Natural killer cell treated with Interleukin-12 subunit alpha and Interleukin-12 subunit beta and Interleukin-15 and Interleukin-18, amount 100 ng/mL, for 72 hours (primary cell): ENCODE data around the gene SPATA13. TPM values are rescaled to one million over a fixed set of nuclear protein-coding genes. Genes with fewer than 3 reads are reported as not detected.

Experiments used
- ATAC-seq, 2 donors: fragments of 150-1000 bp; cut with Tn5 transposase in 1 of 2; sonication (Bioruptor Pico), chemical (Tn5 transposase) in 1 of 2; 2 replicates each; pipeline ENCODE4 v1.10.0; 2021
- DNase-seq: peaks from one replicate; pipeline ENCODE4 v3.0.0; 2022; ENCODE audit warnings: low spot score
- H3K27ac Mint-ChIP-seq, 2 donors: 1 replicate in 1 of 2; 2 replicates in 1 of 2; pipeline ENCODE4 v1.8.0; 2022; ENCODE audit warnings: mixed read lengths in 2 of 2, mild to moderate bottlenecking in 1 of 2, moderate library complexity in 1 of 2
- H3K27me3 Mint-ChIP-seq, 2 donors: 1 replicate in 1 of 2; 2 replicates in 1 of 2; pipeline ENCODE4 v1.8.0; 2022; ENCODE audit warnings: mixed read lengths in 2 of 2
- H3K36me3 Mint-ChIP-seq: one replicate; pipeline ENCODE4 v1.8.0; 2022; ENCODE audit warnings: mixed read lengths
- H3K4me1 Mint-ChIP-seq, 2 donors: 1 replicate in 1 of 2; 2 replicates in 1 of 2; pipeline ENCODE4 v1.8.0; 2022; ENCODE audit warnings: low read depth in 2 of 2, mixed read lengths in 2 of 2, mild to moderate bottlenecking in 1 of 2
- H3K4me3 Mint-ChIP-seq: one replicate; pipeline ENCODE4 v1.8.0; 2022; ENCODE audit warnings: mixed read lengths
- H3K9me3 Mint-ChIP-seq: 2 replicates; pipeline ENCODE4 v1.8.0; 2022; ENCODE audit warnings: mixed read lengths
- total RNA-seq, 2 donors: library from RNA; stranded (reverse); gene quantifications; one replicate each; pipeline ENCODE4 v1.2.3, GENCODE V29; 2022

SPATA13 gene
- total RNA-seq, 2 donors from 2014 or later, result 81.6 to 107 TPM

DNA sequence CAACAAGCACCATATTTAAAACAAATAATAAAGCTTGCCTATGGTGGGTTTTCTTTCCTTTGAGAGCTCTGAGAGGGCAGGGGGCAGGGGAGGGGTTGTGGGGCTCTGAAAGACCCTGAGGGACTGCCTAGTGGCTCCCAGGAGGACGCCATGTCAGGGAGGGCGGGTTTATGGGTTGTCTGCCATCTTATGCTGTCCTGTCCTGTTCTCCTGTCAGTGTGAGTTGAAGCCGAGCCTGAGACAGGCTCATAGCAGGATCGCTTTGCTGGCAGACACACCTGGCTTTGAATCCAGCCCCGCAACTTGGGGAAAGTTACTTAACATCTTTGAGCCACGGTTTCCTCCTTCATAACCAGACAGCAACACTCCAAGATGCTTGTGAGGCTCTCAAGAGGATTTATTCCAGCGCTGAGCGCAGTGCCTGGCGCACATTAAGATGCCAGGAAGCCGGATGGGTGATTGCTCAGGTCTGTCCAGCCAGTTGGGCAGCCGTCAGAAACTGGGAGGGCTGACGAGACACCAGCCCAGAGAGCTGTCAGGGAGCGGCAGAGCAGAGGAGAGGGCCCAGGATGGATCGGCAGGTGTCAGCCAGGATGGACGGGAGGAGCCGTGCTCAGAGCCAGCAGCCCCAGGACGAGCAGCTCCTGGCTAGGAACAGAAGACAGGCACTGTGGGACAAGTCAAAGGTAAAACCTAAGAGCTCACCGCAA lies 112.1 kb downstream of the SPATA13 start:
- no peaks in the 10 kb centered on the region for H3K27me3 Mint-ChIP-seq
- no peak for DNase-seq
- peaks cover 78 to 90% of the 10 kb centered on the region in 2 donors for H3K4me1 Mint-ChIP-seq
- peak overlapping the region; percentile 90 for H3K4me3 Mint-ChIP-seq
- H3K27ac Mint-ChIP-seq, result peak overlapping the region; percentile 86 to 98
- peaks cover 2% of the 10 kb centered on the region for H3K9me3 Mint-ChIP-seq
- peaks cover 10% of the 10 kb centered on the region for H3K36me3 Mint-ChIP-seq
- ATAC-seq, result no peak

DNA sequence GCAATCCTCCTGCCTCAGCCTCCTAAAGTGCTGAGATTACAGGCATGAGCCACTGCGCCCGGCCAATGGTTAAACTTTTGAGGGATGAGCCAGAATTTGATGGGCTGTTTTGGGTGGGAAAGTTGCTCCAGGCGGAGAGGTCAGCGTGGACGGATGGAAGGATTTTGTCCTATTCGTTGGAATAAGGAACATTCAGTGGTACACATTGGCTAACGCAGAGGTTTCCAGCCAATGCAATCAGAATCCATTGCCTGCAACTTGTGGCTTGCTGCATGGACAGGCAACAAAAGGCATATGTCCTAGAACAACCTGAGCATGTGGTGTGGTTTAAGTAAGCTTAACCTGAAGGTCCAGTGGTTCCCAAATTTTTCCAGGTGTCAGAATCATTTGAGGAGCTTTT lies 113.4 kb downstream of the SPATA13 start:
- H3K27ac Mint-ChIP-seq, result peak overlapping the region; percentile 86 to 98
- ATAC-seq (no peak), DNase-seq (no peak)
- no peaks in the 10 kb centered on the region for H3K27me3 Mint-ChIP-seq
- peaks cover 2% of the 10 kb centered on the region for H3K9me3 Mint-ChIP-seq
- H3K4me3 Mint-ChIP-seq, result peak overlapping the region; percentile 90
- H3K36me3 Mint-ChIP-seq, result peaks cover 6% of the 10 kb centered on the region
- peaks cover 73 to 87% of the 10 kb centered on the region in 2 donors for H3K4me1 Mint-ChIP-seq

DNA sequence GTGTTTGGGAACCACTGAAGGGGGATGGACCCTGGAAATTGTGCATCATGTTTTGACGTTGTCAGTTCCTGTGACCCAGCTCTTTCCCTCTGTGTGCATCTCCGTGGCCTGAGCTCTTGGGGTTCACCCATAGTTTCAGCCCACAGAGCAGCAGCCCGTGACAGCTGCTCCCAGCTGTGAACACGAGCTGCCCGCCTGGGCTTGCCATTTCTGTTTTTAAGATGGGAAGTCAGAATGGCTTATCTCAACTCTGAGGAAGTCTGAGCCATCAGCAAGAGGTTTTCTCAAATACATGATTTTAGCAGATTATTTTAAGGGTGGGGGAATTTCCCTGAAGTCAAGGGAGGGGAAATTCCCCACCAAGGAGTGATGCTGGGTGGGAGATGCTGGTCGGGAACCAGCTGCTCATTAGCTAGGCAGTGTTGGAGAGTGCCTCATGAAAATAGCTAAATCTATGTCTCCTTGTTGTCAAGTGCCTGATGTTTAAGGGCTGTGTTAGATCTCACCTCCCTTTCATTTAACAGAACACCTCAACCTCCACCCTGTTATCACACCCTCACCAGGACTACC lies 114.0 kb downstream of the SPATA13 start:
- no peaks in the 10 kb centered on the region for H3K27me3 Mint-ChIP-seq
- peaks cover 76 to 90% of the 10 kb centered on the region in 2 donors for H3K4me1 Mint-ChIP-seq
- DNase-seq (peak; percentile 85), ATAC-seq (peak; percentile 74 to 83)
- H3K27ac Mint-ChIP-seq, result peak overlapping the region; percentile 86 to 98
- peaks cover 2% of the 10 kb centered on the region for H3K9me3 Mint-ChIP-seq
- H3K4me3 Mint-ChIP-seq, result peak overlapping the region; percentile 90
- H3K36me3 Mint-ChIP-seq, result peaks cover 6% of the 10 kb centered on the region

DNA sequence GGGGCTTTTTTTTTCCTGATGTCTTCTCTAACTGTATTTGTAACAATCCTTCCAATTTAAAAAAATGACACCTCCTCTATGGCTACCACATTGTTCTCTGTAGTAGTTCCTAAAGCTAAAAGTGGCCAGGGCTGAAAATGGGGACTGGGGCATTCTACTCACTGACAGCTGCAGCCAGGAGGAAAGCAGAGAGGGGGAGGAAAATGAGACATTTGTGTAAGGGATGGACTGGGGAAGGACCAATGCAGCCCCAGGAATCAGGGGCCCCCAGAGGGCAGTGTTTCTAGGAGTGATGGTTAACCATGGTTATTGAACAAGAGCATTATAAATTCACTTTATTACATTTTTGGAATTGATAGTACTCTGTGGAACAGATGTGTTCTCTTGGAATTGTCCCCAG lies 114.5 kb downstream of the SPATA13 start:
- peak overlapping the region; percentile 90 for H3K4me3 Mint-ChIP-seq
- H3K36me3 Mint-ChIP-seq, result peaks cover 6% of the 10 kb centered on the region
- no peaks in the 10 kb centered on the region for H3K27me3 Mint-ChIP-seq
- peaks cover 78 to 91% of the 10 kb centered on the region in 2 donors for H3K4me1 Mint-ChIP-seq
- DNase-seq, result no peak
- H3K9me3 Mint-ChIP-seq, result peaks cover 2% of the 10 kb centered on the region
- peak in 1 of 2 donors; percentile 0 for ATAC-seq
- peak overlapping the region; percentile 86 to 98 for H3K27ac Mint-ChIP-seq

DNA sequence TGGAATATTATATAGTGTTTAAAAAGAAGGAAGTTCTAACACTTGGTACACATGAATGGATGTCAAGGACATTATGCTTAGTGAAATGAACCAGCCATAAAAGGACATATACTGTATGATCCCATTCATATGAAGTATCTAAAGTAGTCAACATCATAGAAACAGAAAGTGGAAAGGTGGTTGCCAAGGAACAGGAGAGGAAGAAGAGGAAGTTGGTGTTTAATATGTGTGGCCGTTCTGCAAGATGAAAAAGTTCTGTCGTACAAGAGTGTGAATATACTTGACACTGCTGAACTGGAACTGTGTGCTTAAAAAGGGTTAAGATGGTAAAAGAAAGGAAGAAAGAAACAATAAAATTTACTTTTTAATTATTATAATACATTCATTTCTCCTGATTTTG lies 115.8 kb downstream of the SPATA13 start:
- Mint-ChIP-seq H3K27ac (peak overlapping the region; percentile 86 to 98), H3K27me3 (no peaks in the 10 kb centered on the region), H3K4me1 (peaks cover 77 to 83% of the 10 kb centered on the region in 2 donors), H3K9me3 (peaks cover 2% of the 10 kb centered on the region), H3K36me3 (peaks cover 6% of the 10 kb centered on the region), H3K4me3 (peak overlapping the region; percentile 90)
- no peak for DNase-seq
- peak; percentile 29 to 48 for ATAC-seq

DNA sequence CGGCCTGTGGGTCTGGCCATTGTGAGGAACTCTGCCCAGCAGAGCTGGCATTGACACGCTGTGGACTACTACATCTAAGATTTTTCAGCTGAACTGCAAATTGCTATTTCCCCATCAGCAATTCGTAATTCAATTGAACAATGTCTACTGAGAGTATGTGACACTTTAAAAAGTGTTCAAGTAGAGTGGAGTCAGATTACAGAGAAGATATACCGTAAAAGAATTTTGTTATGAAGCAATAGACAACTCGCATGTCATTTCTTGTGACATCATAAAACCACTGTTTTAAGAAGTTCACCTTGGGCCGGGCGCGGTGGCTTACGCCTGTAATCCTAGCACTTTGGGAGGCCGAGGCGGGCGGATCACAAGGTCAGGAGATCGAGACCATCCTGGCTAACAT lies 116.3 kb downstream of the SPATA13 start:
- peaks cover 6% of the 10 kb centered on the region for H3K36me3 Mint-ChIP-seq
- H3K9me3 Mint-ChIP-seq, result peaks cover 2% of the 10 kb centered on the region
- peak overlapping the region; percentile 90 for H3K4me3 Mint-ChIP-seq
- ATAC-seq, result no peak
- H3K27ac Mint-ChIP-seq, result peak overlapping the region; percentile 86 to 98
- no peaks in the 10 kb centered on the region for H3K27me3 Mint-ChIP-seq
- DNase-seq, result no peak
- H3K4me1 Mint-ChIP-seq, result peaks cover 75 to 79% of the 10 kb centered on the region in 2 donors

DNA sequence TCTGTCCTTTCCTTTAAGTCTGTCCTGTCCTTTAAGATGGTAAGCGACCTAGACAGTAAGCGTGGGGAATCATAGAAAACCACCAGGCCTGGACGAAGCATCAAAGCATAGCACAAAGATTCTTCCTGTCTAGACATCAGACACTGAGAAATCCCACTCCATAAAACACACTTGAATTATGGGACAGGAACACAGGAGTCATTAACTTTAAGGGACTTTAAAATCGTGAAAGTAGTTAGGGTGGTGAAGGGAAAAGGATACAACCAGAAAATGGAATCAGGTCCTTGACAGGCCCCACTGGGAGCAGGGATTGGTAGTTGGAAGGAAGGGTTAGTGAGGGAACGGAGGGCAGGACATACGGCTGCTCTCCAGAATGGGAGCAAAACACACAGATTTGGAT lies 117.2 kb downstream of the SPATA13 start:
- Mint-ChIP-seq H3K4me3 (no peak overlapping the region), H3K27me3 (no peaks in the 10 kb centered on the region), H3K4me1 (peaks cover 78% of the 10 kb centered on the region in 2 donors), H3K36me3 (peaks cover 6% of the 10 kb centered on the region), H3K27ac (peak overlapping the region; percentile 86 to 98), H3K9me3 (peaks cover 2% of the 10 kb centered on the region)
- no peak for DNase-seq
- no peak for ATAC-seq

DNA sequence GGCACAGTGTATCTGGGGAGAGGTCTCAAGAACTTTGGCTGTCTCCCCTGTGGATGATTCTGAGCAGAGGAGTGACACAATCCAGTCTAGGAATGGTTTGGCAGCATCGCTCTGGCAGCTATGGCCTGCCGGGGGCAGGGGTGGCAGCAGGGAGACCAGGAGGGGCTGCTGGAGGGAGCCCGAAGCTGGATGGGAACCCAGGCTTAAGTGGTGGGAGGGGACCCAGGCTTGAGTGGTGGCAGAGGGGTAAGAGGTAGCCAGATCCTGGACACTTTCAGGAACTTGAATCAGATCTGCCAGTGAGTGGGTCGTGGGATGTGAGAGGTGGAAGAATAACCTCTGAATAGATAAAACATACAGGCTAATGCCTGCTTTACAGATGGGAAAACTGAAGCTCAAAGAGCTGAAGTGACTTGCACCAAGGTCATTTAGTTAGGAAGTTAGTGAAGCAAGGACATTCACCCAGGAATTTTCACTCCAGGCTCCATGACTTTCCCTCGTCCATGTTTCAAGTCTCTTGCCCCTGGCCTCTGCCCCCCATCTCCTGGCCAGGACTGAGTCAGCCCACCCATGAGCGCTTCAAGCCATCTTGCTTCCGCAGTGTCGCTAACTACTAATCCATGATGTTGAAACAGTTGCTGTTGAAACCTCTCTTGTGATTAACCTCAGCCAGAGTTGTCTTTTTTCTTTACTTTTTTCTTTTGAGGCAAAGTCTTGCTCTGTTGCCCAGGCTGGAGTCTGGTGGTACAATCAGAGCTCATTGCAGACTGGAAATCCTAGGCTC lies 119.0 kb downstream of the SPATA13 start:
- H3K27ac Mint-ChIP-seq, result peak overlapping the region; percentile 76 to 78
- no peak for ATAC-seq

DNA sequence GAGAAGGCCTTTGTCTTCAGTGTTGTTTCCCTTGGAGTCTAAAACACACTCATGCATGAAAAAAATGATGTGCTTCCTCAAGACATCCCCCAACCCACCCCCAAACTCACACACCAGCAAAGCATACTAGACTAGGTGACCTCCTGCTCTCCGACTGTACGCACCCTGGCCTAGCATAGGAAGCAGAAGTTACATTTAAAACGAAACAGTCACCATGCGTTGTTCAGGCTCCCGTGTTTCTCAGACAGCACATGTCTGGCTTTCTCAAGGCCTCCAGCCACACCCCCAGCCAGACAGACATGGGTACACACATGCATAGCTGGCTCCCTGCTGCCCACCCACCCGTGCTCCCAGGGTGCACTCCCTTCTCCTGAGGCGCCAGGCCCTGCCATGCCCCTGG lies 120.2 kb downstream of the SPATA13 start:
- no peak overlapping the region for H3K4me3 Mint-ChIP-seq
- H3K36me3 Mint-ChIP-seq, result peaks cover 6% of the 10 kb centered on the region
- ATAC-seq, result no peak
- no peaks in the 10 kb centered on the region for H3K27me3 Mint-ChIP-seq
- peak overlapping the region; percentile 76 to 78 for H3K27ac Mint-ChIP-seq
- DNase-seq, result no peak
- peaks cover 2% of the 10 kb centered on the region for H3K9me3 Mint-ChIP-seq
- peaks cover 55 to 62% of the 10 kb centered on the region in 2 donors for H3K4me1 Mint-ChIP-seq

More for the DNA sequence above, 119.0 kb downstream of the SPATA13 start:
- H3K36me3 Mint-ChIP-seq, result peaks cover 6% of the 10 kb centered on the region
- peaks cover 66 to 71% of the 10 kb centered on the region in 2 donors for H3K4me1 Mint-ChIP-seq
- H3K27me3 Mint-ChIP-seq, result no peaks in the 10 kb centered on the region
- peak overlapping the region; percentile 34 for H3K4me3 Mint-ChIP-seq
- DNase-seq, result no peak
- H3K9me3 Mint-ChIP-seq, result peaks cover 2% of the 10 kb centered on the region

DNA sequence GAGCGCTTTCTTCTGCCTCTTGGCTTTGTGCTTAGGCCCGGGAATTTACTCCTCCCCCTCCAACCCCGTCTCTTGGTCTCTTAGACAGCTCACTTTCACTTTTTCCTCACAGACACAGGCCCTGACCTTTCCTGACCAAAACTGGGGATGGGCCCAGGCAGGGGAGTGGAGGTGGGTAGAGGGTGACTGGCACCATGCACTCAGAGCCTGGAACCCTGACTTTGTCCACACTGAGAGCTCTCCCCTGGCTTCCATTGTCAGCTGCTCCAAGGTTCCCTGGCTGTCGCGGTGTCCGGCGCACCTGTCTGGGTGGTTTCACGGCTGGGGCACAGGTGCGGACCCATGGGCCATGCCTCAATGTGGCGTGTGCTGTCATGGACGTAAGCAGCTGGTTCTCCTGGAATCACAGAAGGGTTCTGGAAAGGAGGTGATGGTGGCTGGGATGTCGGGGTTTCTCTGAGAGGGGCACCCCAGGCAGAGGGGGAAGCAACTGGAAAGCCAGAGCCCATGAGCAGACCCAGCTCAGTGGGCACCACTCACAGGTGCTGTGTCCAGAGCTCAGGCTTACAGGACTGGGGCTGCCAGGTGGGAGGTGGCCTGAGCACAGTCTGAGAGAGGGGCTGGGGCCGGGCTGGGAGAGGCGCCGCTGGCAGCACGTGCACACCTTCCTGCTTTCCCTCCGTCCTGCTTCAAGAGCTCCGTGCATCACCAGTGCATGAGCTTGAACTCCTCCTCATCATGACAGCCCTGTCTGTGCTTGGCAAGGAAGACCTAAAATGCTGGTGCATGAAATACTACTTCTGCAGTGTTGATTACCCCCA lies 120.9 kb downstream of the SPATA13 start:
- DNase-seq (no peak), ATAC-seq (no peak)
- peaks cover 3% of the 10 kb centered on the region for H3K36me3 Mint-ChIP-seq
- H3K9me3 Mint-ChIP-seq, result peaks cover under 1% of the 10 kb centered on the region
- no peaks in the 10 kb centered on the region for H3K27me3 Mint-ChIP-seq
- H3K4me3 Mint-ChIP-seq, result no peak overlapping the region
- H3K4me1 Mint-ChIP-seq, result peaks cover 50 to 59% of the 10 kb centered on the region in 2 donors
- peak overlapping the region; percentile 68 to 78 for H3K27ac Mint-ChIP-seq

DNA sequence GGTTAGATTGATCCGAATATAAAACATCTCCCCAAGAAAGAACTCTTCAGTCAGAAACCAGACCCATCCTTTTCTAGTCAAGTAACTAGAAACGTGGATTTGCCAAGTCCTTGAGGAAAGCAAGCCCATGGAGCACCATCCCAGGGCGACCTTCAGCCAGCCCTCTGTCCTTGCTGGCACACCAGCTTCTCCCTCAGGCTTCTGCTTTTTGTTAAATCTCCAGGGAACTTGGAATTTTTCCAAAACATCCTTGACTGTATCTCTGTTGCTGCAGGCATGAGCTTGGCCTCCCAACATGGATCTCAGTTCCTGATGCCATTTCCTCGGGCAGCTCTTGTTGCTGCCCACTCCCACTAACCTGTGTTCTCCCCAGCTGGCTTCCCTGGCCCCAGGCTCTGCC lies 121.7 kb downstream of the SPATA13 start:
- H3K27me3 Mint-ChIP-seq, result no peaks in the 10 kb centered on the region

DNA sequence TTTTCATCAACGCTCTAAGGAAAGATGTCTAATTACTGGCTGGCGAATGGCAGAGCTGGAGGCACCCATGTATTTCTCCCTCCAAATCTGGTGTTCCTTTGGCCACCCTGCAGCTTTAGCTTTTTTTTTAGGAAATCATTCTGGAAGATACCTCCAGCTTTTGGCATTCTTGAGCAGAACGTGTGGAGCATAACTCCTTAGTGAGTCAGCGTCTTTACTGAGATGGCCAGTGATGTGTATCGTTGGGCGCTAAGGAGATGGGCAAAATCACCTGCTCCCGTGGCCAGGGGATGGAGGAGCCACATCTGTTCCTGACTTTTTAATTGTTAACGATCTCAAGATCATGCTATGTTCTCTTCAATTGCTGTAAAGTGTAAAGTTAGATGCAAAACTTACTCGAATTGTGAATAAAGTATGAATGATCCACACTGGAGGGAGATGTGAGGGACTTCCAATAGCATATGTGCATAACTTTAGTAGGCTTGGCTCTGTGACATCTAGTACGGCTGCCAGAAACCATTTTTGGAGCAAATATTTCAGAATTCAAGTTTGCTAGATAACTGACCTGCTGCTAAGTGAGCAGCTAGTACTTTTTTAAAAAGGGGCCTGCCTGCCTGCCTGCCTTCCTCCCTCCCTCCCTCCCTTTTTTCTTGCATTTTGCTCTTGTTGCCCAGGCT lies 124.5 kb downstream of the SPATA13 start:
- Mint-ChIP-seq H3K27me3 (no peaks in the 10 kb centered on the region), H3K9me3 (no peaks in the 10 kb centered on the region), H3K27ac (no peak overlapping the region), H3K4me1 (peaks cover 16 to 30% of the 10 kb centered on the region in 2 donors), H3K4me3 (no peak overlapping the region), H3K36me3 (peaks cover 12% of the 10 kb centered on the region)
- DNase-seq (no peak), ATAC-seq (no peak)

More for the DNA sequence above, 121.7 kb downstream of the SPATA13 start:
- no peaks in the 10 kb centered on the region for H3K9me3 Mint-ChIP-seq
- H3K36me3 Mint-ChIP-seq, result no peaks in the 10 kb centered on the region
- peaks cover 41 to 52% of the 10 kb centered on the region in 2 donors for H3K4me1 Mint-ChIP-seq
- H3K27ac Mint-ChIP-seq, result peak overlapping the region; percentile 68 to 78
- H3K4me3 Mint-ChIP-seq, result no peak overlapping the region
- DNase-seq (no peak), ATAC-seq (no peak)

DNA sequence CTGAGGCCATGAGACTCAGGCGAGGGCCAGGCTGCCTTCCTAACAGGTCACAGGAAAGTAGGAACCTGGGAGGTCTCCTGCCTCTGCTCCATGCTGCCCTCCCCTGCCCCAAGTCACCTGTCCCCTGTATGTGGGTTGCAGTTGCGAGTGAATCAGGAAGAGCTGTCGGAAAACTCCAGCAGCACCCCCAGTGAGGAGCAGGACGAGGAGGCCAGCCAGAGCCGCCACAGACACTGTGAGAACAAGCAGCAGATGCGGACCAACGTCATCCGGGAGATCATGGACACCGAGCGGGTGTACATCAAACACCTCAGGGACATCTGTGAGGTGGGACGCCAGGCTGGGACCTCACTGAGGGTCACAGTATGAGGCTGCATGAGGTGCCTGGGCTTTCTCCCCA lies 126.1 kb downstream of the SPATA13 start:
- Mint-ChIP-seq H3K4me3 (no peak overlapping the region), H3K27ac (peak overlapping the region in 1 of 2 donors; percentile 23), H3K36me3 (peaks cover 12% of the 10 kb centered on the region), H3K27me3 (no peaks in the 10 kb centered on the region), H3K4me1 (peaks cover 10 to 18% of the 10 kb centered on the region in 2 donors), H3K9me3 (no peaks in the 10 kb centered on the region)
- DNase-seq (no peak), ATAC-seq (no peak)
